ENCODE measurements around the gene SEMA3F.

Gene SEMA3F

GRCh38 chr3:50166620-50167019, 11.5 kb downstream of the SEMA3F start:
- no peaks in the 10 kb centered on the region for H3K9me3 ChIP-seq (ENCODE audit: insufficient read depth, low read depth, low read length)
- no peak overlapping the region for H3K9ac ChIP-seq (ENCODE audit: low read depth, low read length)
- peaks cover 18% of the 10 kb centered on the region for H3K36me3 ChIP-seq (ENCODE audit: insufficient read depth, low read length)
- WGBS = 57% methylated on average over 6 of the region's 6 CpGs
- H3K27me3 ChIP-seq (ENCODE audit: insufficient read depth, low read length) = no peaks in the 10 kb centered on the region
- H3K4me1 ChIP-seq (ENCODE audit: insufficient read depth, low read length) = peaks cover 23% of the 10 kb centered on the region
- peak overlapping the region; percentile 28; the same call in 1 of the 2 replicates for H3K27ac ChIP-seq (ENCODE audit: low read depth, low read length)
- H3K4me3 ChIP-seq (ENCODE audit: low read length) = no peak overlapping the region

- Histone ChIP-seq H3K9me3 (ENCODE audit: insufficient read depth, low read depth, low read length) (no peaks in the 10 kb centered on the region), H3K9ac (ENCODE audit: low read depth, low read length) (no peak overlapping the region), H3K4me1 (ENCODE audit: insufficient read depth, low read length) (peaks cover 23% of the 10 kb centered on the region), H3K27me3 (ENCODE audit: insufficient read depth, low read length) (no peaks in the 10 kb centered on the region), H3K36me3 (ENCODE audit: insufficient read depth, low read length) (peaks cover 12% of the 10 kb centered on the region; the same call in 1 of the 2 replicates), H3K4me3 (ENCODE audit: low read length) (no peak overlapping the region), H3K27ac (ENCODE audit: low read depth, low read length) (peak overlapping the region; percentile 28)
- 76% methylated on average over 16 of the region's 16 CpGs for WGBS
Measured at GRCh38 chr3:50167069-50167840, 12.1 kb downstream of the SEMA3F start.

GRCh38 chr3:50167841-50168209, 12.7 kb downstream of the SEMA3F start:
- Histone ChIP-seq H3K27me3 (ENCODE audit: insufficient read depth, low read length) (no peaks in the 10 kb centered on the region), H3K27ac (ENCODE audit: low read depth, low read length) (no peak overlapping the region), H3K4me3 (ENCODE audit: low read length) (no peak overlapping the region), H3K9me3 (ENCODE audit: insufficient read depth, low read depth, low read length) (no peaks in the 10 kb centered on the region), H3K9ac (ENCODE audit: low read depth, low read length) (no peak overlapping the region), H3K36me3 (ENCODE audit: insufficient read depth, low read length) (peaks cover 6% of the 10 kb centered on the region; the same call in 1 of the 2 replicates), H3K4me1 (ENCODE audit: insufficient read depth, low read length) (peaks cover 23% of the 10 kb centered on the region)
- 66% methylated on average over 7 of the region's 7 CpGs for WGBS

- Histone ChIP-seq H3K27ac (ENCODE audit: low read depth, low read length) (no peak overlapping the region), H3K9me3 (ENCODE audit: insufficient read depth, low read depth, low read length) (no peaks in the 10 kb centered on the region), H3K27me3 (ENCODE audit: insufficient read depth, low read length) (no peaks in the 10 kb centered on the region), H3K9ac (ENCODE audit: low read depth, low read length) (no peak overlapping the region), H3K4me3 (ENCODE audit: low read length) (no peak overlapping the region), H3K4me1 (ENCODE audit: insufficient read depth, low read length) (peaks cover 23% of the 10 kb centered on the region), H3K36me3 (ENCODE audit: insufficient read depth, low read length) (peaks cover under 1% of the 10 kb centered on the region; the same call in 1 of the 2 replicates)
- WGBS = 85% methylated on average over 9 of the region's 9 CpGs
Measured at GRCh38 chr3:50168388-50168787, 13.3 kb downstream of the SEMA3F start.

- 92% methylated on average over 6 of the region's 6 CpGs for WGBS
- no peaks in the 10 kb centered on the region for H3K9me3 ChIP-seq (ENCODE audit: insufficient read depth, low read depth, low read length)
- no peaks in the 10 kb centered on the region for H3K27me3 ChIP-seq (ENCODE audit: insufficient read depth, low read length)
- peaks cover 23% of the 10 kb centered on the region for H3K4me1 ChIP-seq (ENCODE audit: insufficient read depth, low read length)
- no peaks in the 10 kb centered on the region; the same call in 1 of the 2 replicates for H3K36me3 ChIP-seq (ENCODE audit: insufficient read depth, low read length)
- no peak overlapping the region for H3K4me3 ChIP-seq (ENCODE audit: low read length)
- H3K9ac ChIP-seq (ENCODE audit: low read depth, low read length) = no peak overlapping the region
- H3K27ac ChIP-seq (ENCODE audit: low read depth, low read length) = no peak overlapping the region
Measured at GRCh38 chr3:50168791-50169190, 13.7 kb downstream of the SEMA3F start.

GRCh38 chr3:50169232-50169832, 14.2 kb downstream of the SEMA3F start:
- Histone ChIP-seq H3K4me3 (ENCODE audit: low read length) (no peak overlapping the region), H3K4me1 (ENCODE audit: insufficient read depth, low read length) (peaks cover 23% of the 10 kb centered on the region), H3K36me3 (ENCODE audit: insufficient read depth, low read length) (peaks cover 1% of the 10 kb centered on the region; the same call in 1 of the 2 replicates), H3K27ac (ENCODE audit: low read depth, low read length) (no peak overlapping the region), H3K27me3 (ENCODE audit: insufficient read depth, low read length) (no peaks in the 10 kb centered on the region), H3K9ac (ENCODE audit: low read depth, low read length) (no peak overlapping the region), H3K9me3 (ENCODE audit: insufficient read depth, low read depth, low read length) (no peaks in the 10 kb centered on the region)
- 92% methylated on average over 9 of the region's 11 CpGs for WGBS

- Histone ChIP-seq H3K9ac (ENCODE audit: low read depth, low read length) (no peak overlapping the region), H3K27ac (ENCODE audit: low read depth, low read length) (no peak overlapping the region), H3K27me3 (ENCODE audit: insufficient read depth, low read length) (no peaks in the 10 kb centered on the region), H3K4me1 (ENCODE audit: insufficient read depth, low read length) (peaks cover 23% of the 10 kb centered on the region), H3K9me3 (ENCODE audit: insufficient read depth, low read depth, low read length) (no peaks in the 10 kb centered on the region), H3K4me3 (ENCODE audit: low read length) (no peak overlapping the region), H3K36me3 (ENCODE audit: insufficient read depth, low read length) (peaks cover 6% of the 10 kb centered on the region; the same call in 1 of the 2 replicates)
- WGBS = 88% methylated on average over 1 of the region's 1 CpG
Measured at GRCh38 chr3:50169858-50170257, 14.7 kb downstream of the SEMA3F start.

- peaks cover 18% of the 10 kb centered on the region for H3K4me1 ChIP-seq (ENCODE audit: insufficient read depth, low read length)
Measured at GRCh38 chr3:50170689-50171088, 15.6 kb downstream of the SEMA3F start.

GRCh38 chr3:50171540-50172301, 16.6 kb downstream of the SEMA3F start:
- peaks cover 22% of the 10 kb centered on the region for H3K36me3 ChIP-seq (ENCODE audit: insufficient read depth, low read length)
- H3K9ac ChIP-seq (ENCODE audit: low read depth, low read length) = no peak overlapping the region

More at GRCh38 chr3:50170689-50171088, 15.6 kb downstream of the SEMA3F start:
- peaks cover 13% of the 10 kb centered on the region for H3K36me3 ChIP-seq (ENCODE audit: insufficient read depth, low read length)
- 87% methylated on average over 10 of the region's 10 CpGs for WGBS
- H3K9ac ChIP-seq (ENCODE audit: low read depth, low read length) = no peak overlapping the region
- H3K9me3 ChIP-seq (ENCODE audit: insufficient read depth, low read depth, low read length) = no peaks in the 10 kb centered on the region
- no peaks in the 10 kb centered on the region for H3K27me3 ChIP-seq (ENCODE audit: insufficient read depth, low read length)
- no peak overlapping the region for H3K4me3 ChIP-seq (ENCODE audit: low read length)
- no peak overlapping the region for H3K27ac ChIP-seq (ENCODE audit: low read depth, low read length)

GRCh38 chr3:50172626-50173220, 17.6 kb downstream of the SEMA3F start:
- Histone ChIP-seq H3K4me3 (ENCODE audit: low read length) (no peak overlapping the region), H3K9me3 (ENCODE audit: insufficient read depth, low read depth, low read length) (no peaks in the 10 kb centered on the region), H3K27ac (ENCODE audit: low read depth, low read length) (no peak overlapping the region), H3K9ac (ENCODE audit: low read depth, low read length) (no peak overlapping the region), H3K4me1 (ENCODE audit: insufficient read depth, low read length) (peaks cover 3% of the 10 kb centered on the region; the same call in 1 of the 2 replicates), H3K36me3 (ENCODE audit: insufficient read depth, low read length) (peaks cover 31% of the 10 kb centered on the region), H3K27me3 (ENCODE audit: insufficient read depth, low read length) (no peaks in the 10 kb centered on the region)
- WGBS = 83% methylated on average over 8 of the region's 8 CpGs

More at GRCh38 chr3:50171540-50172301, 16.6 kb downstream of the SEMA3F start:
- no peaks in the 10 kb centered on the region for H3K27me3 ChIP-seq (ENCODE audit: insufficient read depth, low read length)
- no peak overlapping the region for H3K4me3 ChIP-seq (ENCODE audit: low read length)
- H3K4me1 ChIP-seq (ENCODE audit: insufficient read depth, low read length) = peaks cover 8% of the 10 kb centered on the region; the same call in 1 of the 2 replicates
- H3K9me3 ChIP-seq (ENCODE audit: insufficient read depth, low read depth, low read length) = no peaks in the 10 kb centered on the region
- WGBS = 92% methylated on average over 20 of the region's 21 CpGs
- no peak overlapping the region for H3K27ac ChIP-seq (ENCODE audit: low read depth, low read length)
